ENCODE measurements around the gene C1GALT1C1. TPM values are rescaled to one million over a fixed set of nuclear protein-coding genes. Genes with fewer than 3 reads are reported as not detected.
"Not testable (repeated sequence)": the region's sequence is repeated elsewhere in the genome, so short reads cannot be mapped to it uniquely, and the experiment has no call there.

The C1GALT1C1 gene
- total and polyA plus RNA-seq, 9 donors, result 11.4 to 31.6 (median 15.5) TPM

DNA sequence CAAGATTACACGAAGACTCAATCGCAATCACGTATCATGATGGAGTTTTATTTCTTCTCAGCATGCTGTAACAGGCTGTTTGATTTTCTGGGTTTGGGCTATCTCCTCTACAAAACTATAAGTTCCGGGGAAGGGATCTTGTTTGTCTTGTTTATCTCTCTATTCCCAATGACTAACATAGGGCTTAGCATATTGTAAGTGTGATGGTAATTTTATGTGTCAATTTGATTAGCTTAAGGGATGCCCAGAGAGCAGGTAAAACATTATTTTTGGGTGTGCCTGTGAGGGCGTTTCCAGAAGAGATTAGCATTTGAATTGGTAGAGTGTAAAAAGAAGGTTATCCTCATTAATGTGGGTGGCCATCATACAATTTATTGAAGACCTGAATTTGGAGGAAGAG lies 32.8 kb upstream of the C1GALT1C1 start:
- no peak overlapping the region for H3K4me3 ChIP-seq
- H3K27ac ChIP-seq, result no peak overlapping the region
- H3K4me1 ChIP-seq (ENCODE audit: insufficient read depth), result no peaks in the 10 kb centered on the region
- DNase-seq, result no peak
- H3K36me3 ChIP-seq, result no peaks in the 10 kb centered on the region
- H3K9me3 ChIP-seq, result no peaks in the 10 kb centered on the region
- TF ChIP-seq, protein P1, sequence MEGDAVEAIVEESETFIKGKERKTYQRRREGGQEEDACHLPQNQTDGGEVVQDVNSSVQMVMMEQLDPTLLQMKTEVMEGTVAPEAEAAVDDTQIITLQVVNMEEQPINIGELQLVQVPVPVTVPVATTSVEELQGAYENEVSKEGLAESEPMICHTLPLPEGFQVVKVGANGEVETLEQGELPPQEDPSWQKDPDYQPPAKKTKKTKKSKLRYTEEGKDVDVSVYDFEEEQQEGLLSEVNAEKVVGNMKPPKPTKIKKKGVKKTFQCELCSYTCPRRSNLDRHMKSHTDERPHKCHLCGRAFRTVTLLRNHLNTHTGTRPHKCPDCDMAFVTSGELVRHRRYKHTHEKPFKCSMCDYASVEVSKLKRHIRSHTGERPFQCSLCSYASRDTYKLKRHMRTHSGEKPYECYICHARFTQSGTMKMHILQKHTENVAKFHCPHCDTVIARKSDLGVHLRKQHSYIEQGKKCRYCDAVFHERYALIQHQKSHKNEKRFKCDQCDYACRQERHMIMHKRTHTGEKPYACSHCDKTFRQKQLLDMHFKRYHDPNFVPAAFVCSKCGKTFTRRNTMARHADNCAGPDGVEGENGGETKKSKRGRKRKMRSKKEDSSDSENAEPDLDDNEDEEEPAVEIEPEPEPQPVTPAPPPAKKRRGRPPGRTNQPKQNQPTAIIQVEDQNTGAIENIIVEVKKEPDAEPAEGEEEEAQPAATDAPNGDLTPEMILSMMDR (IDR thresholded peaks at IDR 0.05), result no peak
- TF ChIP-seq POLR2A (IDR thresholded peaks at IDR 0.05), result no peak
- no peak for TF ChIP-seq EP300 (IDR thresholded peaks at IDR 0.05)
- H3K27me3 ChIP-seq, result no peaks in the 10 kb centered on the region
- intact Hi-C loops (cut with DNase I), result loop anchor here in 1 of 4 donors (10.0 kb wide), 1 partner anchor 148 kb away; no protein-coding TSS in a partner anchor
- WGBS, 3 donors, result 76 to 85% (median 79%) methylated on average over 5 of the region's 5 CpGs

GRCh38 chrX:120660637-120661036 lies 30.8 kb upstream of the C1GALT1C1 start:
- WGBS, 3 donors, result 43 to 46% (median 44%) methylated on average over 6 of the region's 6 CpGs
- no peaks in the 10 kb centered on the region for H3K4me1 ChIP-seq (ENCODE audit: insufficient read depth)
- no peaks in the 10 kb centered on the region for H3K9me3 ChIP-seq
- TF ChIP-seq EP300 (IDR thresholded peaks at IDR 0.05) (no peak), POLR2A (IDR thresholded peaks at IDR 0.05) (no peak)
- TF ChIP-seq, protein P1 (IDR thresholded peaks at IDR 0.05), result no peak
- H3K4me3 ChIP-seq, result no peak overlapping the region
- H3K27ac ChIP-seq, result no peak overlapping the region
- no peaks in the 10 kb centered on the region for H3K27me3 ChIP-seq
- DNase-seq, result no peak
- intact Hi-C loops (cut with DNase I), result loop anchor here in 1 of 4 donors (10.0 kb wide), 1 partner anchor 146 kb away; no protein-coding TSS in a partner anchor
- H3K36me3 ChIP-seq, result no peaks in the 10 kb centered on the region

DNA sequence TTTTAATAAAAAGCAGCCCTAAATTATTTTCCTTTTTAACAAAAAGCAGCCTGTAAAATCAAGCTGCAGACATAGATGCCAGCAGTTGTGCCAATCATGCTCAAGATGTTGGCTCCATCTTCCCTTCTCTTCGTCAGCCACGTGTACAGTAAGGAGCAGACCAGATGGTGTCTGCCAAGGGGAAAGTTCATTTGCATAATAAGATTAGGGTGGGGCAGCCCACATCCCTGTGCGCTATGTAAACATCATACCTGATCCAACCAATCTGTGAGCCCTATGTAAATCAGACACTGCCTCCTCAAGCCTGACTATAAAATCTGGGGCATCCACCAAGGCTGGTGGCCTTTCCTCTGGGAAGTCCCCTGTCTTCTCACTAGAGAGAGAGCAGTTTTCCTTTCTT lies 23.1 kb upstream of the C1GALT1C1 start:
- H3K4me1 ChIP-seq (ENCODE audit: insufficient read depth), result no peaks in the 10 kb centered on the region
- TF ChIP-seq EP300 (IDR thresholded peaks at IDR 0.05), result no peak
- TF ChIP-seq POLR2A (IDR thresholded peaks at IDR 0.05), result no peak
- TF ChIP-seq, protein P1 (IDR thresholded peaks at IDR 0.05), result no peak

GRCh38 chrX:120652256-120652655 lies 22.4 kb upstream of the C1GALT1C1 start:
- H3K4me3 ChIP-seq; intact Hi-C loops (cut with DNase I); H3K27me3 ChIP-seq; H3K4me1 ChIP-seq (ENCODE audit: insufficient read depth); H3K27ac ChIP-seq; H3K9me3 ChIP-seq; H3K36me3 ChIP-seq; DNase-seq: not testable (repeated sequence)
- WGBS, 3 donors, result 63 to 83% (median 64%) methylated on average over 1 of the region's 1 CpG

More for the DNA sequence above, 23.1 kb upstream of the C1GALT1C1 start:
- no peak overlapping the region for H3K4me3 ChIP-seq
- no peak overlapping the region for H3K27ac ChIP-seq
- no peaks in the 10 kb centered on the region for H3K27me3 ChIP-seq
- no peak for DNase-seq
- intact Hi-C loops (cut with DNase I), result no loop called here
- 29 to 55% (median 46%) methylated on average over 3 of the region's 3 CpGs for WGBS, 3 donors
- H3K9me3 ChIP-seq, result no peaks in the 10 kb centered on the region
- H3K36me3 ChIP-seq, result no peaks in the 10 kb centered on the region

GRCh38 chrX:120647127-120647526 lies 17.3 kb upstream of the C1GALT1C1 start:
- TF ChIP-seq, protein P1 (IDR thresholded peaks at IDR 0.05), result no peak
- TF ChIP-seq EP300 (IDR thresholded peaks at IDR 0.05), result no peak
- TF ChIP-seq POLR2A (IDR thresholded peaks at IDR 0.05), result no peak
- 70 to 77% (median 75%) methylated on average over 4 of the region's 4 CpGs for WGBS, 3 donors
- DNase-seq, result no peak
- Histone ChIP-seq H3K4me3 (no peak overlapping the region), H3K36me3 (no peaks in the 10 kb centered on the region), H3K27ac (no peak overlapping the region), H3K4me1 (ENCODE audit: insufficient read depth) (no peaks in the 10 kb centered on the region), H3K9me3 (no peaks in the 10 kb centered on the region), H3K27me3 (no peaks in the 10 kb centered on the region)
- intact Hi-C loops (cut with DNase I), result no loop called here
